T-helper 1 cell treated with Interleukin-12 subunit alpha and Interleukin-12 subunit beta and Interleukin-4 antibody, amounts not matched to agents 30 ng/mL and 1 ng/mL, for 36 hours (primary cell): ENCODE measurements around the gene DCDC2C. TPM values are rescaled to one million over a fixed set of nuclear protein-coding genes. Genes with fewer than 3 reads are reported as not detected.

Experiments used
- intact Hi-C: fragments of 100-400 bp; cut with micrococcal nuclease; formaldehyde crosslinking; loops from one replicate; pipeline ENCODE4 v1.15.1; 2024
- total RNA-seq: library from RNA; stranded (reverse); gene quantifications from 2 replicates; pipeline ENCODE4 v1.2.3, GENCODE V29; 2022

The DCDC2C gene
- total RNA-seq, 1 donor from 2014 or later = not detected

GRCh38 chr2:3708576-3708975 is 5.2 kb downstream of the DCDC2C start:
- intact Hi-C loops = no loop called here

DNA sequence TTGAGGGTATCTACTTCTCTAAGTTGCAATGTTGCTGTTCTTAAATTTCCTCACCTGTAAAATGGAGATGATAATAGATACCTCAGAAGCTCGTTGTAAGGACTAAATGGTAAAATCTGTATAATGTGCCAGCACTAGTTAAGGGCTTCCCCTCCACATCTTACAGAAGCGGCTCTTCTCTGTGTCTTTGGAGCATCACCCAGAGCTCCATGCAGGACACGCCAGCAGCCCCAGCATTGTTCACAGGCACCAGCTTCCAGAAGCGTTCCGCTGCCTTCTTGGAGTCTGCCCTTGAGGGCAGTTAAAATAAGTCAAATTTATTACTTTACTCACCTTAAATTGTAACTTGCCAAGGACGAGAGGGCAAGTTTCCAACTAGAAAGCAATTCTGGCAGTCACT is 5.8 kb downstream of the DCDC2C start:
- intact Hi-C loops = no loop called here

GRCh38 chr2:3712424-3712823 is 9.0 kb downstream of the DCDC2C start:
- intact Hi-C loops = no loop called here

DNA sequence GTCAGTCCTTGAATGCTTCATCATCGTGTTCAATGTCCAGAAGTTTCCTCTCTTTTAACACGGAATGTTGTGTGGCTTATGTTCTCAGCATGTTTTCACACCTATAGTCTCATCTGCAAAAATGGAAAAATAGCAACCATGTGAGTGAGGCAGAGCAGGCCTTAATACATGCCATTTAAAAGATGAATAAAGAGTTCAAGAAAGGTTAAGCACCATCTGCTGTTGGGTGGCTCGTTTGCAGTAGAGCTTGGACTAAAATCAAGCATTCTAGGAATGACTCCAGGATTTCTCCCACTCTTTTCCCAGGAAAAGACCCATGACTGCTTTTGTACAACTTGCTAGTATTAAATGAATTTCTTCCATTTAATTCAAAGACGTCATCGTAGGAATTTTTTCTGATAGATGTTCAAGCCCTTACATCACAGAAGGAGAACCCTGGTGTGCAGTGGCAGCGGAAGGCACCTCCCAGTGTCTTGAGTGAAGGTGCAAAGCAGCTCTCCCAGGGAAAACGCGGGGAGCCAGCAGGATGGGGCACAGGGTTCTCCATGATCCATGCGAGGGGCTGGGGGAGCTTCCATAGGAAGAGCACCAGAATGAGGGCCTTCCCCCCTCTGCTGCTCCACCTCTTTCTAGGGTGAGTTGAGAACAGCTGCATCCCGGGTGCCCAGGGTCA is 9.6 kb downstream of the DCDC2C start:
- intact Hi-C loops = no loop called here

GRCh38 chr2:3718679-3719078 is 15.3 kb downstream of the DCDC2C start:
- intact Hi-C loops = no loop called here

DNA sequence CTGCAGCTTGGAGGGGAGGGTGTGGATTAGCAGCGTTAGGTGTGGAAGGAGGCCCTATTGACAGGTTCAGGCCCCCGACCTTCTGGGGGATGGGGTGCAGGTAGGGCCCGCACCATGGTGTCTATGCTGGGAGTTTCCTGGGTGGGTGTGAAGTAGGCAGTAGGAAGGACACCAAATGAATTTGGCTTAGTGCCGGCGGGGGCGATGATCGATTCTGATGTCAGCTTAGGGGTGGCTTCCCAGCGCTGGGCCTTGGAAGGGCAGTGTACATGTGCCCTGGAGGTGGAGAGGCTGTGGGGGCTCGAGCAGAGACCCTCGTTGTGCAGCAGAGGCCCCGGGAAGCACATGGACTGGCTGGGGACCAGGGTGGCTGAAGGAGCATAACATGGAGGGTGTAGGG is 21.6 kb downstream of the DCDC2C start:
- intact Hi-C loops = no loop called here

DNA sequence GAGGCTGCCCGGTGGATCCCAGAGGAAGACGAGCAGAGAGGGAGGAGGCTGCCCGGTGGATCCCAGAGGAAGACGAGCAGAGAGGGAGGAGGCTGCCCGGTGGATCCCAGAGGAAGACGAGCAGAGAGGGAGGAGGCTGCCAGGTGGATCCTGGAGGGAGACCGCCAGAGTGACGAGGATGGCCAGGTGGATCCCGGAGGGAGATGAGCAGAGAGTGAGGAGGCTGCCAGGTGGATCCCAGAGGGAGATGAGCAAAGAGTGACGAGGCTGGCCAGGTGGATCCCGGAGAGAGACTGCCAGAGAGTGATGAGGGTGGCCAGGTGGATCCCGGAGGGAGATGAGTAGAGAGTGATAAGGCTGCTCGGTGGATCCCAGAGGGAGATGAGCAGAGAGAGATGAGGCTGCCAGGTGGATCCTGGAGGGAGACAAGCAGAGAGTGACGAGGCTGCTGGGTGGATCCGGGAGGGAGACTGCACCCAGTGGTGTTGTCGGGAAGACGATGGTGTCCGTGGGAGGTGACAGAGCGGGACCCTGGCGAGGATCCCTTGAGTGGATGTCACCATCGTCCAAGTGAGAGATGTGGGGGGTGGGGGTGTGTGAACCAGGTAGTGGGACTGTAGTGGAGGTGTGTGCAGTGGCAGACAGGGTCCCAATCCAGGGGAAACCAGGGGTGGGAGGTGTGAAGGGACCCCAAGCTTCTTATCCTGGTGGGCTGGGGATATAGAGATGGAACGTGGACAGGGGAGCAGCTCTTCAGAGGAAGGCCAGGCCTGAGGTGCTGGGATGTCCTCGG is 22.3 kb downstream of the DCDC2C start:
- intact Hi-C loops = no loop called here

GRCh38 chr2:3726511-3726910 is 23.1 kb downstream of the DCDC2C start:
- intact Hi-C loops = no loop called here

DNA sequence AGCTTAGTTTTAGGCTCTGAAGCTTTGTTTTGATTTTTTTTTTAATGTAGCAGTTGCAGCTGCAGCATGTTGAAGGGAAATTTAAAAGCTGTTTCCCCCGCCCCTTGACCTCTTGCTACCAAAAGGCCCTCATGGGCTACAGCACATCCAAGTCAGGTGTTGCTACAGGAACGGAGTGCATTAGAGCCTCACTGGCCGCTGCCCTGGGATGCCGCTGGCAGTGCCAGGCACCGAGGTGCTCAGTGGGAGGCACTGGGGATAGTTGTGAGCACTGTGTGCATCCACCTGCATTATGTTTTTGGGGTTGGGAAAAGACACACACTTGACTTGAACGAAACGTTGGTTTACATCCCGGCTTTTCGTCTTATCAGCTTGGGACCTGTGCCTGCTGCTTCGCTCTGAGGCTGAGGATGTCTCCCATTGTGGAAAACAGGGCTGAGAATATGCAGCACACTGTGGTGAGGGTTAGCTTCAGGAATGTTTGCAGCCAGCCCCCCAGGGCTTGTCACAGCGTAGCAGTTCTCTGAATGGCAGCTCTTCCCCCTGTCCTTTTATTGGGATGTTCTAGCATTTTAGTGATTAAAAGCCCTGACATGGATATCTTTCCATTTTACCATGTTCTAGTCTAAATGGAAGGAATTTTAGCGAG is 24.1 kb downstream of the DCDC2C start:
- intact Hi-C loops = loop anchor here (1.0 kb wide), 2 partner anchors 54 to 100 kb away; no protein-coding TSS in a partner anchor

DNA sequence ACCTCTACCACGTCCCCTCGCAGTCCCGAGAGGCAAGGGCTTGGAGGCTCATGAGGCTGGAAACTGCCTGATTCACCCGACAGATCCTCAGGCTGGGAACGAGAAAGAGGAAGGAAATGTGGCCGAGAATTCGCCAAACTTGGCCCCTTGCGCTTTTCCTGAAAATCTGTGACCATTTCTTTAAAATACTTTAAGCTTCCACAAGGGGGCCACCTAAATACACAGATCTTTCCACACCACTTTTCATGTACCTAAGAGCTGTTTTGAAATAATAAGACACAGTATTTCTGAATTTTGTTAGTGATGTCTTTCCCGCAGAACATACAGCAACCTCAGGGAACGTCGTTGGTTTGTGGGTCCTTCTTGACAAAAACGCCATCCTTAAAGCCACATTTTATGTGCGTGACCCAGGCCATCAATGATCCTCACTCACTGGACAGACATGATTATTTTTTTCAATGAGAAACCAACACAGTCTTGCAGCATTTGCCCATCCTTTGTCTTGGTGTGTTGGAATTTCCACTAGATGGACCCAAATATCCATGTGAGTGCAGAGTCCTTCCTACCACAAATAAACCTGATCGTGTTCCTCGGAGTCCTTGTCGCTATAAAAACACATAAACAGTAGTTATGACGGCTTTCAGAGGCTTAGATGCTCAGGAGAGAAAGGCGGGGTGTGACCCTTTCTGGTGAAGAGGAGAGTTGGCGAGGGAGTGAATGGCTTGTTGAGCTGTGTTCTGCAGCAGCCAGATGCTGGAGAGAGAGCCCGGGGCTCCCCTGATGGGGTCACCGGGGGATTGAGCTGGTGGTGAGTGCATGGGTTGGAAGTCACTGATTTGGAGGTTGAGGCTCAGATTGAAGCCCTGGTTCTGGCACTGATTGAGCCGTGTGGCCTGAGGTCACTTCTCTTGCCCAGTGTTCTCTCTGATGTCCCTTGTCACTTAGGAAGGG is 25.0 kb downstream of the DCDC2C start:
- intact Hi-C loops = loop anchor here (1.0 kb wide), 2 partner anchors 53 to 99 kb away; no protein-coding TSS in a partner anchor

GRCh38 chr2:3729055-3729448 is 25.7 kb downstream of the DCDC2C start:
- intact Hi-C loops = no loop called here

DNA sequence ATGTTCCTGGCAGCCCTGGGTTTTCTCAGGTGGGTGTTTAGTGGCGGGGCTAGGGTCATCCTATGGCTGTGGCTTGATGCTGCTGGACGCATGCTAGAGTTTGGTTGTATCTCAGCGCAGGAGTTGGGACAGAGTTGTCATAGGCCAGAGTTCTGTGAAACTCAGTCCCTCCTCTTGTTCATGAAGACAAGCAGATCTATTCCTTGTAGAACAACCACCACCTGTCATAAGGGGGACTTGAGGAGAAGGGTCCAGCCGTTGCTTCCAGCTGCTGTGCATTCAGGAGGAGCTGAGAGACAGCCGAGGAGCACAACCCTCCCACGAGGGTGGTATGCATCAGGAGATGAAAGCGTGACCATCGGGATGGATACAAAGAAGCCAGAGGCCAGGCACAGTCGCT is 26.4 kb downstream of the DCDC2C start:
- intact Hi-C loops = no loop called here

- intact Hi-C loops = no loop called here
Measured at GRCh38 chr2:3730646-3731045, 27.3 kb downstream of the DCDC2C start.

DNA sequence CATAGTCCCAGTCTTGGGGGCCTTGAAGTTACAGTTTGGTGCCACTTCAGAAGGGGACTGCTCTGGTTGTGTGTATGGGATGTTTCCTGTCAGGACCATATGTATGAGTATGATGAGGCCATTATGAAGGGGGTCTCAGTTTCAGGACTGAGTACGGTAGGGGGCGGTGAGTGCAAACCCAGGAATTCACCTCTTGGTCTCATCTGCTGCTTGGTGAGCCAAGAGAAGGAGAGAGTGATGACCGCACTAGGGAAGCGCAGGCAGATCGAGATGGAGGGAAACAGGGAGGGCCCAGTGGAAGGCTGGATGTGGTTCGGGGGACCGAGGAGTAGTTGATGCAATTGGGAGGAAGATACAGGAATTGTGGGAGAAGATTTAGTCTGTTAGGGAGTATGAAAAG is 28.5 kb downstream of the DCDC2C start:
- intact Hi-C loops = no loop called here

- intact Hi-C loops = no loop called here
Measured at GRCh38 chr2:3736112-3736511, 32.7 kb downstream of the DCDC2C start.

- intact Hi-C loops = no loop called here
Measured at GRCh38 chr2:3737128-3737527, 33.8 kb downstream of the DCDC2C start.

GRCh38 chr2:3738454-3738853 is 35.1 kb downstream of the DCDC2C start:
- intact Hi-C loops = loop anchor here (2.0 kb wide), 1 partner anchor 42 kb away; no protein-coding TSS in a partner anchor

GRCh38 chr2:3739313-3739712 is 35.9 kb downstream of the DCDC2C start:
- intact Hi-C loops = loop anchor here (2.0 kb wide), 1 partner anchor 41 kb away; no protein-coding TSS in a partner anchor

DNA sequence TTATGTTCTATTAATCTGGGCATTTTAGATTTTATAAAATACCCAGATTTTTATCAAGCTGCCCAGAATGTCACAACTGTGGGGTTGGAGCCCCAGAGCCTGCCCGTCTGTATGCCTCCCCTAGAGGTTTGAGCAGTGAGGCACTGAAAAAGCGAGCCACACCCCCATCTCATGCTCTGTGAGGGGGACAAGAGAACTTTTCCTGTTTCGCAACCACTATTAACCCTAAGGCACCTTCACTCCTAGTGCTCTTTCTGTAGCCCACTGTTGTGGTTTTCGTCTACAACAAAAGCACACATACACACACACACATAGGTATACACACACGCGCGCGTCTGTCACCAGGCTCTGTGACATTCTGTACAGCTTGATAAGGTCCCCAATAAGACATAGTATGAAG is 38.0 kb downstream of the DCDC2C start:
- intact Hi-C loops = no loop called here

GRCh38 chr2:3741867-3742602 is 38.7 kb downstream of the DCDC2C start:
- intact Hi-C loops = no loop called here
